Peyer's patch (tissue), 4 donors: Measurements from ENCODE around the gene C16orf92. TPM values are rescaled to one million over a fixed set of nuclear protein-coding genes. Genes with fewer than 3 reads are reported as not detected.

Experiments used
- DNase-seq, 3 donors: peaks; one replicate each; pipeline ENCODE4 v3.0.0-alpha.2; 2017 to 2019
- H3K27ac ChIP-seq, 4 donors: fragments of 200-600 bp; sonication (generic); one replicate each; pipeline ENCODE4 v1.5.1; 2016 to 2019
- H3K27me3 ChIP-seq, 2 donors: fragments of 200-600 bp; sonication (generic); one replicate each; pipeline ENCODE4 v1.5.1; 2019
- H3K36me3 ChIP-seq, 3 donors: fragments of 200-600 bp; sonication (generic); one replicate each; pipeline ENCODE4 v1.5.1; 2016 to 2019
- H3K4me1 ChIP-seq, 4 donors: fragments of 200-600 bp; sonication (generic); one replicate each; pipeline ENCODE4 v1.5.1; 2016 to 2019
- H3K4me3 ChIP-seq, 4 donors: fragments of 200-600 bp; sonication (generic); 1 replicate in 3 of 4; 2 replicates in 1 of 4; pipeline ENCODE4 v1.5.1; 2016 to 2019; ENCODE audit warnings: mild to moderate bottlenecking in 1 of 4
- H3K9me3 ChIP-seq, 4 donors: fragments of 200-600 bp; sonication (generic); one replicate each; pipeline ENCODE4 v1.5.1; 2016 to 2019; ENCODE audit warnings: mild to moderate bottlenecking in 1 of 4
- CTCF ChIP-seq, 6 experiments: fragments of 450-650 bp in 4 of 6; fragments of 200-600 bp in 2 of 6; sonication (generic) in 1 of 6; IDR thresholded peaks; one replicate each; pipeline ENCODE4 v1.5.1; 2017 to 2019; ENCODE audit warnings: antibody characterized with exemption in 6 of 6, mild to moderate bottlenecking in 3 of 6, moderate library complexity in 1 of 6
- POLR2A ChIP-seq, 2 donors: fragments of 450-650 bp; IDR thresholded peaks; one replicate each; pipeline ENCODE4 v1.5.1; 2017; ENCODE audit warnings: antibody characterized with exemption in 2 of 2, mild to moderate bottlenecking in 2 of 2, moderate library complexity in 2 of 2
- total RNA-seq, 4 donors: library from RNA; depleted of rRNA; stranded (reverse); fragments of >200 nt; gene quantifications; one replicate each; pipeline ENCODE4 v1.1.0, GENCODE V29; 2016

Gene C16orf92
- total RNA-seq, 4 donors from 2014 or later = not detected

- Histone ChIP-seq H3K27me3 (no peaks in the 10 kb centered on the region), H3K4me1 (peaks cover 0 to 12% (median under 1%) of the 10 kb centered on the region in 4 donors), H3K4me3 (no peak overlapping the region), H3K9me3 (no peaks in the 10 kb centered on the region), H3K27ac (no peak overlapping the region), H3K36me3 (peaks cover 0 to 30% (median 0%) of the 10 kb centered on the region in 3 donors)
- no peak for DNase-seq
- TF ChIP-seq POLR2A (IDR thresholded peaks at IDR 0.05) (no peak), CTCF (IDR thresholded peaks at IDR 0.05) (no peak)
Measured at GRCh38 chr16:29999605-30000004, 23.4 kb upstream of the C16orf92 start.

- Histone ChIP-seq H3K36me3 (peaks cover 0 to 30% (median 0%) of the 10 kb centered on the region in 3 donors), H3K4me1 (peaks cover 0 to 6% (median 0%) of the 10 kb centered on the region in 4 donors), H3K9me3 (no peaks in the 10 kb centered on the region), H3K27me3 (no peaks in the 10 kb centered on the region), H3K27ac (no peak overlapping the region), H3K4me3 (no peak overlapping the region)
- no peak for DNase-seq
- no peak for TF ChIP-seq POLR2A (IDR thresholded peaks at IDR 0.05)
- TF ChIP-seq CTCF (IDR thresholded peaks at IDR 0.05) = no peak
Measured at GRCh38 chr16:30000735-30001631, 22.0 kb upstream of the C16orf92 start.

- H3K4me1 ChIP-seq = no peaks in the 10 kb centered on the region
- H3K27ac ChIP-seq = no peak overlapping the region
- no peak overlapping the region for H3K4me3 ChIP-seq
- TF ChIP-seq CTCF (IDR thresholded peaks at IDR 0.05) (no peak), POLR2A (IDR thresholded peaks at IDR 0.05) (no peak)
- no peaks in the 10 kb centered on the region for H3K9me3 ChIP-seq
- H3K27me3 ChIP-seq = no peaks in the 10 kb centered on the region
- DNase-seq = no peak
- H3K36me3 ChIP-seq = peaks cover 0 to 27% (median 0%) of the 10 kb centered on the region in 3 donors
Measured at GRCh38 chr16:30002614-30003346, 20.2 kb upstream of the C16orf92 start.

- Histone ChIP-seq H3K4me3 (no peak overlapping the region), H3K27me3 (no peaks in the 10 kb centered on the region), H3K4me1 (no peaks in the 10 kb centered on the region), H3K9me3 (no peaks in the 10 kb centered on the region), H3K36me3 (peaks cover 0 to 20% (median 0%) of the 10 kb centered on the region in 3 donors), H3K27ac (no peak overlapping the region)
- no peak for TF ChIP-seq POLR2A (IDR thresholded peaks at IDR 0.05)
- no peak for TF ChIP-seq CTCF (IDR thresholded peaks at IDR 0.05)
- DNase-seq = no peak
Measured at GRCh38 chr16:30003670-30004423, 19.2 kb upstream of the C16orf92 start.

- no peaks in the 10 kb centered on the region for H3K27me3 ChIP-seq
- peaks cover 0 to 20% (median 0%) of the 10 kb centered on the region in 3 donors for H3K36me3 ChIP-seq
- H3K4me3 ChIP-seq = no peak overlapping the region
- no peaks in the 10 kb centered on the region for H3K4me1 ChIP-seq
- TF ChIP-seq CTCF (IDR thresholded peaks at IDR 0.05) (no peak), POLR2A (IDR thresholded peaks at IDR 0.05) (no peak)
- no peak for DNase-seq
- H3K9me3 ChIP-seq = no peaks in the 10 kb centered on the region
- no peak overlapping the region for H3K27ac ChIP-seq
Measured at GRCh38 chr16:30004424-30004776, 18.6 kb upstream of the C16orf92 start.
